Measurements from ENCODE around the gene DYTN.
A peak's percentile ranks its signal among the peaks of the same experiment; 100 is the strongest.
"Not testable (repeated sequence)": the region's sequence is repeated elsewhere in the genome, so short reads cannot be mapped to it uniquely, and the experiment has no call there.

Gene DYTN

DNA sequence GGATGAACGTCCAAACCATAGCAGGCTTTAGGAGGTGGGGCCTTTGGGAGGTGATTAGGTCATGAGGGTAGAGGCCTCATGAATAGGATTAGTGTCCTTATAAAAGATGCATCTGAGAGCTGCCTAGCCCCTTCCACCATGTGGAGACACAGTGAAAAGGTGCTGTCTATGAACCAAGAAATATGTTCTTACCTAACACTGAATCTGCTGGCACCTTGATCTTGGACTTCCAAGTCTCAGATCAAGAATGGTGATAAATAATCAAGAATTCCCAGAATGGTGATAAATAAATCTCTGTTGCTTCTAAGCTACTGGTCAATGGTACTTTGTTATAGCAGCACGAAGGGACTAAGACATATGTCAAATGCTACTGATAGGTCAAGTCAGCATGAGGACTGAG is 15.1 kb upstream of the DYTN start:
- H3K27me3 ChIP-seq: no peaks in the 10 kb centered on the region
- H3K4me2 ChIP-seq: no peak overlapping the region
- H3K4me1 ChIP-seq: peaks cover 0 to 7% (median 0%) of the 10 kb centered on the region in 10 experiments; a peak in 1 of 20 replicates
- H4K20me1 ChIP-seq: no peaks in the 10 kb centered on the region
- H3K9ac ChIP-seq: no peak overlapping the region
- no peaks in the 10 kb centered on the region for H3K9me3 ChIP-seq (replicated peaks in 1 of 11)
- H3K4me3 ChIP-seq: no peak overlapping the region
- no peak for TF ChIP-seq Cebpa-rat (IDR thresholded peaks at IDR 0.05)
- H3K36me3 ChIP-seq: no peaks in the 10 kb centered on the region
- no peak overlapping the region for H3K27ac ChIP-seq

DNA sequence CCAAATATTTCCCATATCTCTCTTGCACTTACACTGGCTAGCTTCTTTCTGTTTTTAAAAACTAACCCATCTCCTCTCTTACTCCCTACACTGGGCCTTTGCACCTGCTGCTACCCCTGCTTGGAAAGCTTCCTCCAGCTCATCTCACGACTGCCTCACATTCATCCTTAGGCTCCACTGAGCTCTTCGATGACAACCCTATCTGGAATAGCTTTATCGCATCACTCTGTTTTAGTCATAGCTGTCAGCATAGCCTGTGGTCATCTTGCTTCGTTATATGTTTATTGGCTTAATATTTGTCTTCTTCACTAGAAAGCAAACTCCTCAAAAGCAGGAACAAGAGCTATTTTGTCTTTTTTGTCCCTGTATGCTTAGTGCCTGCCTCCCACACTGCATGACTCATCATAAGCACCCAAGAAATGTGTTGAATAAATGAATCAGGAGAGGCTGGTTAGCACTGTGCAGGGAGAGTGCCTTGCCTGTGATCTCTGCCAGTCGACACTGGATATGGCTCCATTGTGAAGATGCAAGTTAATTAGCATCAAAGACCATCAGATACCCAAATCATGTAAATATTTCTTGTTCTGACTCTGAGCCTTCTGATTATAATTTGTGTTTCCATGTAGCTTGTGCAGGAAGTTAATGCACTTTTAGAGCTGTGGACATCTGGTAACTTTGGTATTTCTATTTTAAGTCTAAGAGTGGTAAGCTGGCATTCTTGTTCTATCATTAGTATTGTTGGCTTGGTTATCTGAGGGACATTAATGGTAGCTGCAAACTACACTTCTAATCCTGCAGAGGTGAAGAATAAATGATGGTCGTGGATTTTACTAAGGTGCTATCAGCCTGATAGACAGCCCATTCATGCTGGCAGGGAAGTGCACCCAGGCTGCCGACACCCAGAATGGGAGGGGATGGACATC is 10.3 kb upstream of the DYTN start:
- H3K27ac ChIP-seq: no peak overlapping the region
- no peaks in the 10 kb centered on the region for H3K36me3 ChIP-seq
- peak overlapping the region in 1 of 11 experiments; percentile 15; a peak in 1 of 22 replicates for H3K4me2 ChIP-seq
- peaks cover 0 to 7% (median 0%) of the 10 kb centered on the region in 10 experiments; a peak in 1 of 20 replicates for H3K4me1 ChIP-seq
- H3K9ac ChIP-seq: no peak overlapping the region
- H3K27me3 ChIP-seq: no peaks in the 10 kb centered on the region
- H4K20me1 ChIP-seq: no peaks in the 10 kb centered on the region
- no peak overlapping the region for H3K4me3 ChIP-seq
- H3K9me3 ChIP-seq (replicated peaks in 1 of 11): no peaks in the 10 kb centered on the region
- TF ChIP-seq Cebpa-rat (IDR thresholded peaks at IDR 0.05): no peak

- H3K9me3 ChIP-seq (replicated peaks in 1 of 11): peaks cover 0 to 2% (median 0%) of the 10 kb centered on the region in 11 experiments; a peak in 4 of 22 replicates
Observed at GRCh38 chr2:206727287-206727686, 9.1 kb upstream of the DYTN start.

DNA sequence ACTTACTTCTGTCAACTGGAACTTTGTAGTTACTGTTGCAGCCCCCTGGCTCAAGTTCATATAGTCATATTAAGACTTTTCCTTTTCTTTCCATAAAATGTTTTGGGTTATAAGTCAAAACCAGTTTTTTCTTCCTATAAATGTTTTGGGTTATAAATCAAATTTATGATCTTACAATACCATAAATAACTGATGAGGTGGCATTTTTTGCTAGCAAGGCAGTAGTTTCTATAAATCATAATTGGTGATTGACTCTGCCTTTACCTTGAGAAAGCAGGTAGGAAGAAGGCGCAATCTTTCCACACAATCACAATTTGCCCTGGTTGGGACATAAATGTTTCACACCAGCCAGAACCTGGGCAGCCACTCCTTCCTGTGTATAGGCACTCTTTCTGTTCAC is 5.1 kb upstream of the DYTN start:
- Histone ChIP-seq H3K4me3 (no peak overlapping the region), H3K4me2 (no peak overlapping the region), H3K9me3 (replicated peaks in 1 of 11) (peaks cover 0 to 9% (median 4%) of the 10 kb centered on the region in 11 experiments; a peak in 6 of 22 replicates), H4K20me1 (no peaks in the 10 kb centered on the region), H3K9ac (no peak overlapping the region), H3K27me3 (no peaks in the 10 kb centered on the region), H3K36me3 (no peaks in the 10 kb centered on the region), H3K27ac (no peak overlapping the region), H3K4me1 (no peaks in the 10 kb centered on the region; a peak in 1 of 20 replicates)
- TF ChIP-seq Cebpa-rat (IDR thresholded peaks at IDR 0.05): no peak

More at GRCh38 chr2:206727287-206727686, 9.1 kb upstream of the DYTN start:
- Histone ChIP-seq H3K27ac (no peak overlapping the region), H3K4me1 (peaks cover 0 to 7% (median 0%) of the 10 kb centered on the region in 10 experiments; a peak in 1 of 20 replicates), H3K27me3 (no peaks in the 10 kb centered on the region), H4K20me1 (no peaks in the 10 kb centered on the region), H3K4me3 (no peak overlapping the region), H3K9ac (no peak overlapping the region), H3K4me2 (no peak overlapping the region), H3K36me3 (no peaks in the 10 kb centered on the region)
- no peak for TF ChIP-seq Cebpa-rat (IDR thresholded peaks at IDR 0.05)

DNA sequence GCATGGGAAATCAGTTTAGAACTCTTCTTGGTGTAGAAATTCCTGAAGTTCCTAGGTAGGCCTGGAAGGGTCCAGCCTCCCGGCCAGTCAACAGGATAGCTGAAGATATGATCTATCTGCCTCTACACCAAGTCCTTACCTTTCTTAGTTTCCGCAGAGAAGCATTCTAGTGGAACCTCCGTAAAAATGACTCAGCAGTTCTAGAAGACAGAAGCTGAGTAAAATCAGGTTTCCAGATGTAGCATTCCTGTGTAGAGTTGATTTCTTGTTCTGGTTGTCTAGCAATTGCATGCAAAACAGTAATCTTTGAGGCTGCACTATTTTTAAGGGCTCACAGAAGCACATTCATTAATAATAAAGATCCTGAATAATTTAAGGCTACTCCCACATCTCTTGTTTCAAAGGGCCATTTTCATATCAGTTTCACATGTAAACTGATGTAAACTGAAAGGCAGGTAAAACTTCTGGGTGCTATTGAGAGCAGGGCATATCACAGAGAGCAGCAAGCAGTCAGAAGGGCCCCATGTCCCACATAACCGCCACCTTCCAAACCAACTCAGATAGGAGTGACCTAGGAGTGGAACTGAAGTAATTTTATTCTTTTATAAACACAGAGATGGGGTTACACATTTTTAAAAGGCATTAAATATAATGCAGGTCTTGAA is 3.2 kb upstream of the DYTN start:
- no peak for TF ChIP-seq Cebpa-rat (IDR thresholded peaks at IDR 0.05)
- H3K4me3 ChIP-seq: no peak overlapping the region
- no peak overlapping the region for H3K9ac ChIP-seq
- H3K27me3 ChIP-seq: no peaks in the 10 kb centered on the region
- H4K20me1 ChIP-seq: no peaks in the 10 kb centered on the region
- H3K36me3 ChIP-seq: no peaks in the 10 kb centered on the region
- H3K9me3 ChIP-seq (replicated peaks in 1 of 11): peaks cover 0 to 9% (median 4%) of the 10 kb centered on the region in 11 experiments; a peak in 6 of 22 replicates
- H3K4me2 ChIP-seq: no peak overlapping the region
- no peaks in the 10 kb centered on the region for H3K4me1 ChIP-seq
- H3K27ac ChIP-seq: no peak overlapping the region

- no peaks in the 10 kb centered on the region for H3K36me3 ChIP-seq
- no peaks in the 10 kb centered on the region for H3K27me3 ChIP-seq
- H3K4me1 ChIP-seq: peaks cover 0 to 6% (median 0%) of the 10 kb centered on the region in 10 experiments; a peak in 1 of 20 replicates
- H4K20me1 ChIP-seq: no peaks in the 10 kb centered on the region
- H3K4me3 ChIP-seq: no peak overlapping the region
- no peak overlapping the region for H3K4me2 ChIP-seq
- H3K27ac ChIP-seq: no peak overlapping the region
- TF ChIP-seq Cebpa-rat (IDR thresholded peaks at IDR 0.05): no peak
- H3K9me3 ChIP-seq (replicated peaks in 1 of 11): peaks cover 0 to 5% (median 0%) of the 10 kb centered on the region in 11 experiments; a peak in 1 of 22 replicates
- no peak overlapping the region for H3K9ac ChIP-seq
Observed at GRCh38 chr2:206716623-206717022, 1.6 kb downstream of the DYTN start.

DNA sequence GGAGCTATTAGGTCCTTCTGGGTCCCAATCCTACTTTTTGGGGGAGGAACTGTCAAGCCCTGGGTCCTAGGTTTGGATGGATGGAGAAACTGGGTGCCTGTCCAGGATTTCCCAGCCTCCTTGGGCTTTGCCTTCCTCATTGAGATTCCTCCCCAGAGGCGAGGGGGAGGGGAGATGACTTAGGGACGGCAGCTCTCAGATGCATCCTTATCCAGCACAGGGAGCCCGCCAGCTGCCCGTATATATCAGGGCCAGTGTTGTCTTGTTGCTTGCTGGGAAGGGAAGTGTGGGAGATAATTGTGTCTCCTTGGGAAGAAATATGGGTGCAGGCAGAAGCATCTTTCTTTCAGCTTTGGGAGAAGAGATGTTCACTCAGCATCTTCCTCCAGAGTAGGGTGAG is 3.0 kb downstream of the DYTN start:
- H3K4me2 ChIP-seq; H3K9me3 ChIP-seq (replicated peaks in 1 of 11); H3K4me1 ChIP-seq; H3K9ac ChIP-seq; H4K20me1 ChIP-seq; H3K4me3 ChIP-seq; H3K36me3 ChIP-seq; H3K27me3 ChIP-seq; H3K27ac ChIP-seq: not testable (repeated sequence)

GRCh38 chr2:206713746-206714145 is 4.5 kb downstream of the DYTN start:
- peak overlapping the region in 2 of 11 experiments; percentile 2 to 37; a peak in 3 of 22 replicates for H3K4me2 ChIP-seq
- no peak overlapping the region for H3K9ac ChIP-seq
- H3K9me3 ChIP-seq (replicated peaks in 1 of 11): no peaks in the 10 kb centered on the region
- H3K4me1 ChIP-seq: peaks cover 0 to 6% (median 0%) of the 10 kb centered on the region in 10 experiments; a peak in 1 of 20 replicates
- H3K4me3 ChIP-seq: no peak overlapping the region
- no peaks in the 10 kb centered on the region for H4K20me1 ChIP-seq
- H3K27me3 ChIP-seq: peaks cover 0 to 4% (median 0%) of the 10 kb centered on the region in 11 experiments; a peak in 1 of 22 replicates
- no peaks in the 10 kb centered on the region for H3K36me3 ChIP-seq
- H3K27ac ChIP-seq: no peak overlapping the region
- TF ChIP-seq Cebpa-rat (IDR thresholded peaks at IDR 0.05): no peak

GRCh38 chr2:206708286-206708685 is 9.9 kb downstream of the DYTN start:
- no peaks in the 10 kb centered on the region for H3K9me3 ChIP-seq (replicated peaks in 1 of 11)
- H3K36me3 ChIP-seq: no peaks in the 10 kb centered on the region
- no peak overlapping the region for H3K4me3 ChIP-seq
- TF ChIP-seq Cebpa-rat (IDR thresholded peaks at IDR 0.05): no peak
- no peak overlapping the region for H3K27ac ChIP-seq
- peaks cover 0 to 2% (median 0%) of the 10 kb centered on the region in 10 experiments; a peak in 1 of 20 replicates for H3K4me1 ChIP-seq
- H3K4me2 ChIP-seq: no peak overlapping the region
- no peak overlapping the region for H3K9ac ChIP-seq
- H4K20me1 ChIP-seq: no peaks in the 10 kb centered on the region
- peaks cover 0 to 11% (median 0%) of the 10 kb centered on the region in 11 experiments; a peak in 1 of 22 replicates for H3K27me3 ChIP-seq

Measured in BLaER1 treated with 17β-estradiol and CSF1 and Interleukin-3, amounts not matched to agents 10 nM and 100 nM (cell line).